ENCODE measurements around the gene HS2ST1.

HS2ST1 gene

GRCh38 chr1:87144316-87144895 lies 230.0 kb downstream of the HS2ST1 start:
- DNase-seq: no peak

GRCh38 chr1:87144981-87145380 lies 230.5 kb downstream of the HS2ST1 start:
- DNase-seq: no peak

GRCh38 chr1:87146538-87146937 lies 232.1 kb downstream of the HS2ST1 start:
- DNase-seq: no peak

GRCh38 chr1:87146986-87147385 lies 232.6 kb downstream of the HS2ST1 start:
- no peak for DNase-seq

GRCh38 chr1:87147851-87148250 lies 233.4 kb downstream of the HS2ST1 start:
- no peak for DNase-seq

GRCh38 chr1:87148661-87149060 lies 234.2 kb downstream of the HS2ST1 start:
- no peak for DNase-seq

GRCh38 chr1:87149241-87150041 lies 235.0 kb downstream of the HS2ST1 start:
- DNase-seq: no peak

- no peak for DNase-seq
These were observed 235.7 kb downstream of the HS2ST1 start for GRCh38 chr1:87150143-87150542.

GRCh38 chr1:87151500-87152421 lies 237.3 kb downstream of the HS2ST1 start:
- DNase-seq: no peak

GRCh38 chr1:87154384-87154783 lies 239.9 kb downstream of the HS2ST1 start:
- DNase-seq: no peak

- no peak for DNase-seq
These were observed 240.7 kb downstream of the HS2ST1 start for GRCh38 chr1:87155170-87155569.

GRCh38 chr1:87155648-87156047 lies 241.2 kb downstream of the HS2ST1 start:
- DNase-seq: no peak

- DNase-seq: no peak
These were observed 241.7 kb downstream of the HS2ST1 start for GRCh38 chr1:87156124-87156523.

GRCh38 chr1:87159378-87159915 lies 245.0 kb downstream of the HS2ST1 start:
- no peak for DNase-seq

Measured in NCI-H2029 treated with DMSO at 0.1 percent for 48 hours (cell line).